ENCODE data around the gene CWF19L2. TPM values are rescaled to one million over a fixed set of nuclear protein-coding genes. Genes with fewer than 3 reads are reported as not detected.
"Not testable (repeated sequence)": the region's sequence is repeated elsewhere in the genome, so short reads cannot be mapped to it uniquely, and the experiment has no call there.

The CWF19L2 gene
- total RNA-seq = 10 to 100 TPM; 14.1 to 14.3 TPM

DNA sequence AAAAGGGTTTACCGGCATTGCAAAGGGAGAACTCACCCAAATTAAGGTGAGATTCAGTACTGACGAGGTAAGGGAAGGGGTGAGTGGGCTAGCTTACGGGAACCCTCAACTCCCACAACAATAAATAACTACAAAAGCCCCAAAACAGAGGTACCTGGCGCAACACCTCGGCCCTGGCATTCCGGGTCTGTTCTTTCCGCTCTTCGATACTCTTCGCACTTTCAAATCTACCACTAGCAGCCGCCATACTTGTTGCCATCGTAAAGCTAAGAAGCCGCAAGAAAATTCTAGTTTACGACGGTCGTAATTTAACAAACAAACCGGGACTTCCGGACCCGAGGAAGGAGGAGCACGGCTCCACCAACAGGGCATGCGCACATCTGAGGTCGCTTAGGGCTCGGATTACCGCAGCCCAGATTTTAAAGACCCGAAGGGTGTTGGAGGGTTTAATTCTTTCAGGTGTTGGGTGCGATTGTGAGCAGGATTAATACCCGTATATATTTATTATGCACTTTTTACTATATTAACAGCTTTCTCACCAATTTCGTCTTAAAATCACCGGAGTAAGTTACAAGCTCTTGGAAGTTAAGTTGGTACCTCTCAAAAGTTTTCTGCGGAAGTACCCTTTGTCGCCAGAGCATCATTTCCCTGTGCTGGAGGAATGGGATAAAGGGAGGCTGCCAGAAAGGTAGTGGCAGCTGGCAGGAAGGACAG is at the start of gene CWF19L2:
Gene CWF19L2 (minus strand): TSS at position 268 of the 714 bp plus-strand sequence. CDS start 9 bp downstream, at position 259.
- peak; percentile 99 for ATAC-seq

DNA sequence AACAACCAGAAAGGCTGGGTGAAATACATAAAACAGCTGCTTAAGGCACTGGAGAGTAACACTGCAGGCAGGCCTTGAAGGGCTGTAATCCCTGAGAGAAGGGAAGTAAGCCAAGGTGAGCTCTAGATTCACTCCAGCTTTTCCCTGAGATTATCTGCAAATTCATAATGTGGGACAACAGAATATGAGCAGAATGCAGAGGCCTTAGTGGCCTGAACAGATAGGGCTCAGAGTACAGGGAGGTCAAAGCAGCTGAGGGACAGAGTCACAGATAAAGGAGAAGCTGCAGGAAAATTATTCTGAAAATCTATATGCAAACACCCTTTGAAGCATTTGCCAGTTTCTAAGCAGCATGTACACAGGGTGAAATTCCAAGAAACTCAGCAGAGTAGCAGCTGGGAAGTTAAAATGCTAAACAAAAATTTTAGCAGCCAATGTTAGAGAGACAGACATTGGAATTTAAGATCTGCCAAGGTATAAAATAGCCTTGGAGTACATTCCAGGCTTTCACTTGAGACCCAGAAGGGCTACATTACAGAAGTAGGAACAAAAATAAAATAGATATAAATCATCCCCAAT is 48.1 kb upstream of the CWF19L2 start:
- no peaks in the 10 kb centered on the region for H3K4me1 Mint-ChIP-seq
- ChIA-PET POLR2A (no interaction called here), CTCF (no interaction called here)
- DNase-seq = no peak
- H3K4me3 Mint-ChIP-seq = no peak overlapping the region
- H3K27me3 Mint-ChIP-seq = no peaks in the 10 kb centered on the region
- H3K9me3 Mint-ChIP-seq (ENCODE audit: low read depth) = peaks cover 8% of the 10 kb centered on the region
- H3K27ac Mint-ChIP-seq = no peak overlapping the region
- intact Hi-C loops (cut with DNase I, micrococcal nuclease) = no loop called here
- no peak for ATAC-seq
- peaks cover 55% of the 10 kb centered on the region for H3K36me3 Mint-ChIP-seq (ENCODE audit: low read depth)

More for the DNA sequence above, at the start of gene CWF19L2:
- peak within 1 kb of the TSS; percentile 84 for H3K4me3 Mint-ChIP-seq
- ChIA-PET POLR2A (interaction anchor here (0.6 kb wide), 2 partner anchors 13 to 81 kb away, joined by 3 read pairs; no protein-coding TSS in a partner anchor), CTCF (interaction anchor here (0.5 to 1.2 kb wide), 2 partner anchors 70 to 105 kb away, joined by 3 to 4 read pairs; no protein-coding TSS in a partner anchor)
- H3K4me1 Mint-ChIP-seq = peaks cover 21% of the 10 kb centered on the region
- no peaks in the 10 kb centered on the region for H3K9me3 Mint-ChIP-seq (ENCODE audit: low read depth)
- DNase-seq = peak; percentile 94
- intact Hi-C loops (cut with DNase I, micrococcal nuclease) = loop anchor here (1.0 to 10.0 kb wide), 9 partner anchors 107 to 1435 kb away; partner anchors contain the start of genes ALKBH8 (in 2 of the 2), AASDHPPT (in 1 of the 2), C11orf65 (in 1 of the 2) and CUL5 (in 1 of the 2)
- no peaks in the 10 kb centered on the region for H3K27me3 Mint-ChIP-seq
- peak within 1 kb of the TSS; percentile 95 for H3K27ac Mint-ChIP-seq
- H3K36me3 Mint-ChIP-seq (ENCODE audit: low read depth) = peaks cover 2% of the 10 kb centered on the region

DNA sequence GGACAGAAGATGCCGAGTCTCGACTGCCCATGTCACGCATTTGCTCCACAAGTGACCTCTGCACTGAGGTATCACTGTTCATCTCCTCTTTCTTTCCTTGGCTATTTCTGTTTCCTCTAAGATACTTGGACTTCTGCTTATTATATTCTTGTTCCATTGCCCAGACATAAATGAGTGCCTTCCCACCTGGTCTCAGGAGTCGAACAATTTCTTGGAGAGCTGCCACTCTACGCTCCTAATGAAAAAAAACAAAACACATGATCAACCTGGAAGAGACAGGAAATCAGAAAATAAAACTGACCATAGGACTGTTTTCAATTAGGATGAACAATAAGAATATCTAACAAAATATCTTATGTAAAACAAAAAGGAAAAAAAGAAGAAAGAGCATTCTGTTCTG is 47.4 kb upstream of the CWF19L2 start:
- ChIA-PET CTCF (no interaction called here), POLR2A (no interaction called here)
- Mint-ChIP-seq H3K27me3 (no peaks in the 10 kb centered on the region), H3K27ac (no peak overlapping the region), H3K9me3 (ENCODE audit: low read depth) (peaks cover 8% of the 10 kb centered on the region), H3K36me3 (ENCODE audit: low read depth) (peaks cover 52% of the 10 kb centered on the region), H3K4me3 (no peak overlapping the region), H3K4me1 (no peaks in the 10 kb centered on the region)
- intact Hi-C loops (cut with DNase I, micrococcal nuclease) = no loop called here
- no peak for DNase-seq
- ATAC-seq = no peak

DNA sequence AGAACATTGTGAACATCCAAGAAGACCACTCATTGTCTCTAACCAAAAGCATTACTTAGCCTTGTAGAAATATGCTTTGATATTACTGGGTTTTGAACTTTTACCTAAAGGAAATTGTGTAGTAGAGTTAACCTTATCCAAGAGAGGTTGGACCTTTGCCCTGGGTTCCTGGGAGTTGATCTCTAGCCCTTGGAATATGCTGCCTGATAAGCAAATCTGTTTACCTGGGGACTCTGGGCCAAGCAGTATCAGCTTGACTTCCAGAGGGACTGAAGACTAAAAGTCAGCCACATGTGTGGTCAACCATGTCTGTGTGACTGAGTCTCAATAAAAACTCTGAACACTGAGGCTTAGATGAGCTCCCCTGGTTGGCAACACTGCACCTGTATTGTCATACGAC is 44.1 kb upstream of the CWF19L2 start:
- Mint-ChIP-seq H3K9me3 (ENCODE audit: low read depth) (peaks cover 8% of the 10 kb centered on the region), H3K4me1 (no peaks in the 10 kb centered on the region), H3K27me3 (no peaks in the 10 kb centered on the region), H3K4me3 (no peak overlapping the region), H3K36me3 (ENCODE audit: low read depth) (peaks cover 47% of the 10 kb centered on the region), H3K27ac (no peak overlapping the region)
- intact Hi-C loops (cut with DNase I, micrococcal nuclease) = no loop called here
- DNase-seq (no peak), ATAC-seq (no peak)
- CTCF ChIA-PET = no interaction called here
- POLR2A ChIA-PET = no interaction called here

DNA sequence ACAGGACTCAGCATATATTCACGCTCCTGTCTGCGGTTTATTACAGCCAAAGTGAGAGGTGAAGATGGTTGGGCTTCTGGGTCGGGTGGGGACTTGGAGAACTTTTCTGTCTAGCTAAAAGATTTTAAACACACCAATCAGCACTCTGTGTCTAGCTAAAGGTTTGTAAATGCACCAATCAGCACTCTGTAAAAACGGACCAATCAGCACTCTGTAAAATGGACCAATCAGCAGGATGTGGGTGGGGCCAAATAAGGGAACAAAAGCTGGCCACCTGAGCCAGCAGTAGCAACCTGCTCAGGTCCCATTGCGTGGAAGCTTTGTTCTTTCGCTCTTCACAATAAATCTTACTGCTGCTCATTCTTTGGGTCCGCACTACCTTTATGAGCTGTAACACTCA is 39.7 kb upstream of the CWF19L2 start:
- H3K27me3 Mint-ChIP-seq; intact Hi-C loops (cut with DNase I, micrococcal nuclease); H3K27ac Mint-ChIP-seq; H3K4me1 Mint-ChIP-seq; H3K9me3 Mint-ChIP-seq (ENCODE audit: low read depth); POLR2A ChIA-PET; DNase-seq; H3K4me3 Mint-ChIP-seq; ATAC-seq; CTCF ChIA-PET: not testable (repeated sequence)
- H3K36me3 Mint-ChIP-seq (ENCODE audit: low read depth) = peaks cover 14% of the 10 kb centered on the region

DNA sequence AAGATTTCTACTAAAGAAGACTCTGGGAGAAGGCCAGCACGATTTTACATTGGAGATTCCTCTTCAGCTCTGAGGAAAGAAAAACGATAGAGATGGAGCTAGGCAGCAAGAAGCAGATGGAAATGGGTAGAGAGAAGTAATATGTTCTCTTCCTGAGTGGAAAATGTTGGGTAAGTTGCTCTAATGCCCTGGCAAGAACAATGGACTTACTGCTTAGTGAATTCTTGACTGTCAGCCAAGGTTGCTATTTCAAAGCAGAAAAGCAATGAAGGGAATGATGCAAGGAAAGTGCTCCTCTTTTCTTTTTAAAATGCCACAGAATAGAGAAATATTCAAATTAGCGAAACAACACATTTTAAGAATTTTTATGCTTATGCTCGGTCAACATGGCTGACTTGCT is 38.4 kb upstream of the CWF19L2 start:
- DNase-seq (no peak), ATAC-seq (no peak)
- intact Hi-C loops (cut with DNase I, micrococcal nuclease) = no loop called here
- Mint-ChIP-seq H3K36me3 (ENCODE audit: low read depth) (peaks cover 3% of the 10 kb centered on the region), H3K4me1 (no peaks in the 10 kb centered on the region), H3K27me3 (no peaks in the 10 kb centered on the region), H3K9me3 (ENCODE audit: low read depth) (no peaks in the 10 kb centered on the region), H3K27ac (no peak overlapping the region), H3K4me3 (no peak overlapping the region)
- POLR2A ChIA-PET = no interaction called here
- CTCF ChIA-PET = no interaction called here

DNA sequence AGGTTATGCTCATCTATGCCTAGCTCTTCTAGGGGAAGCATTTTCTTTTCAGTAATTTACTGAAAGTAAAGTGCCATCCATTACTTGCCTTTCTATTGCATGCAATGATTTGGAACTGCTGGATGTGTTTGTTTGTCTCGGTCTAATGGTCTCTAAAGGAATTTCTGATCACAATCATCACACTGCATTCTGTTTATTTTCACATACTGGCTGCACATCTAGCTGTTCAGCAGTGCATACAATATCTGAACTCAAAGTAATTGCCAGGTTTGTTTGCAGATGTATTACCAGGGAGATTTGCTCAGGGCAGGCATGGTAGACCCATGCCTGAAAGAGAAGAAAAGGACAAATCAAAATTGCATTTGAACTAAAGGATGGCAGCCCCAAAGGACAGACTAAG is 36.4 kb upstream of the CWF19L2 start:
- Mint-ChIP-seq H3K4me3 (no peak overlapping the region), H3K36me3 (ENCODE audit: low read depth) (no peaks in the 10 kb centered on the region), H3K27me3 (no peaks in the 10 kb centered on the region), H3K4me1 (no peaks in the 10 kb centered on the region), H3K27ac (no peak overlapping the region), H3K9me3 (ENCODE audit: low read depth) (no peaks in the 10 kb centered on the region)
- ChIA-PET POLR2A (no interaction called here), CTCF (no interaction called here)
- no peak for DNase-seq
- ATAC-seq = no peak
- intact Hi-C loops (cut with DNase I, micrococcal nuclease) = no loop called here

DNA sequence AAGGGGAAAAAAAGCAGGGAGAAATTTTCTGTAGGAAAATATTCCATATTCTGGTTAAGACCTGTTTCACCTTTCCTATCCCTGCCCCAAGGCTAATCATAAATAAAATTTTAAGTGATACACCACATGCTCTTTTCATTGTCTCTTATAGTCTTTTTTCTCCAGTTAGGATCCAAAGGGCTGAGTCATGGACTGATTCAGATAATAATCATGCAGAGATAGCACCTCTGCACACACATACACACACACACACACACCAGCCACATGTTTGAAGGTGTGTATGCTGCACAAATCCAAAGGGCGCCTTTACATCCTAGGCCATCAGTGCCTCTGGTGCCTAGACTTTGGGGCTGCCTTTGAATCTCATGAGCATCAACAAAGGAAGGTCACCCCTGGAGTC is 35.5 kb upstream of the CWF19L2 start:
- DNase-seq = no peak
- H3K4me3 Mint-ChIP-seq = no peak overlapping the region
- ATAC-seq = no peak
- intact Hi-C loops (cut with DNase I, micrococcal nuclease) = no loop called here
- no peak overlapping the region for H3K27ac Mint-ChIP-seq
- H3K36me3 Mint-ChIP-seq (ENCODE audit: low read depth) = no peaks in the 10 kb centered on the region
- CTCF ChIA-PET = no interaction called here
- H3K9me3 Mint-ChIP-seq (ENCODE audit: low read depth) = no peaks in the 10 kb centered on the region
- no peaks in the 10 kb centered on the region for H3K27me3 Mint-ChIP-seq
- no peaks in the 10 kb centered on the region for H3K4me1 Mint-ChIP-seq
- POLR2A ChIA-PET = no interaction called here

DNA sequence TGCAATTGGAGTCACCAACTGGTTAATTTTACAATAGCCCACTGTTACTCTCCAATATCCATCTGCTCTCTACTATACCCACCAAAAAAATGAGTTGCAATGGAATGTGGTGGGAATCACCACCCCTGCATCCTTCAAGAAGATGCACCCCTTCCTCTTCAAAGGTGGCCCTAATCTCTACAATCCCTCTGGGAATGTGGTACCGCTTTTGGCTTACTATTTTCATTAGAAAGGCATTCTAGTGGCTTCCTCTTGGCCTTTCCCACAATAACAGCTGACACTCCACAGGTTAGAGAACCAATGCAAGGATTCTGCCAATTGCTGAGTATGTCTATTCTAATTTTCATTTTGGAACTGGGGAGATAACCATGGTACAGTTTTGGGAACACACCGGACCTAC is 33.2 kb upstream of the CWF19L2 start:
- no peaks in the 10 kb centered on the region for H3K9me3 Mint-ChIP-seq (ENCODE audit: low read depth)
- H3K27me3 Mint-ChIP-seq = peaks cover 3% of the 10 kb centered on the region
- ATAC-seq = no peak
- intact Hi-C loops (cut with DNase I, micrococcal nuclease) = no loop called here
- DNase-seq = no peak
- ChIA-PET CTCF (no interaction called here), POLR2A (interaction anchor here (0.6 kb wide), 1 partner anchor 89 kb away, joined by 3 read pairs; no protein-coding TSS in a partner anchor)
- no peaks in the 10 kb centered on the region for H3K36me3 Mint-ChIP-seq (ENCODE audit: low read depth)
- H3K4me1 Mint-ChIP-seq = no peaks in the 10 kb centered on the region
- no peak overlapping the region for H3K4me3 Mint-ChIP-seq
- H3K27ac Mint-ChIP-seq = no peak overlapping the region

DNA sequence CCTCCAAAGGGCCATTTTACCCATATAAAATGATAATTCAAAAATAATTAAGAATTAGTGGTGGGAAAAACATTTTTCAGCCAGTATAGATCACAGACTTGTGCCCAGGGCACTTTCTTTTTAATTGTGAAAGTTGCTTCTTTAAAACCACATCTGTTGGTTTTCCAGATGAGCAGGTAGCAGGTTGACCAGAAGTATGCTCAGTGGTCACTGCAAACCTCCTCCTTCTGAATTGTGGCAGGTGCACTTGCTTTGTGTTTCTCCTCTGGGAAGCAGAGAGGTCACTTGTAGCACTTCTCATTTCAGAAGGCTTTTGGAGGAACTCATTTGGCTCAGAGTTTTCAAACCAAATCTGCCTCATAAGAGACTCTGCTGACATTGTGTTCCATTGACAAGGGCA is 24.6 kb upstream of the CWF19L2 start:
- intact Hi-C loops (cut with DNase I, micrococcal nuclease) = no loop called here
- no peak overlapping the region for H3K4me3 Mint-ChIP-seq
- ChIA-PET CTCF (no interaction called here), POLR2A (no interaction called here)
- peaks cover 13% of the 10 kb centered on the region for H3K27me3 Mint-ChIP-seq
- ATAC-seq = no peak
- no peaks in the 10 kb centered on the region for H3K4me1 Mint-ChIP-seq
- no peak for DNase-seq
- no peak overlapping the region for H3K27ac Mint-ChIP-seq
- H3K9me3 Mint-ChIP-seq (ENCODE audit: low read depth) = no peaks in the 10 kb centered on the region
- no peaks in the 10 kb centered on the region for H3K36me3 Mint-ChIP-seq (ENCODE audit: low read depth)

DNA sequence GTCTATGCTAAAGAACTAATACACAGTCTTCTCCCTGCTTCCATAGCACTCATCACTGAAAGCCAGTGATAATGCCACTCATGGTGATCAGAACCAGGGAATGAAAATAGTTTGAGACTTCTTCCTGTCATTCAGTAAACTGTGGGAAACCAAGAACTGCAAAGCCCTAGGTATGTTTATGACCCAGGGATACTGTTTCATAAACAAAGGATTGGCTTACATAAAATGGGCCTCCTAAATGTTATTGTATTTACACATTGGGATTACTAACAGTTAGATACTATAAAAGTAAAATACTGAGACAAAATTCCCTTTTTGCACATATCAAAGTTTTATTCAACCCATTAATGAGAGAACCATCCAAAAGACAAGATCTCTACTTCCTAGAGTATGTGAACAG is 21.3 kb upstream of the CWF19L2 start:
- ChIA-PET POLR2A (no interaction called here), CTCF (no interaction called here)
- no peaks in the 10 kb centered on the region for H3K36me3 Mint-ChIP-seq (ENCODE audit: low read depth)
- H3K4me3 Mint-ChIP-seq = no peak overlapping the region
- peaks cover 20% of the 10 kb centered on the region for H3K27me3 Mint-ChIP-seq
- no peaks in the 10 kb centered on the region for H3K9me3 Mint-ChIP-seq (ENCODE audit: low read depth)
- DNase-seq (no peak), ATAC-seq (no peak)
- H3K4me1 Mint-ChIP-seq = no peaks in the 10 kb centered on the region
- intact Hi-C loops (cut with DNase I, micrococcal nuclease) = no loop called here
- no peak overlapping the region for H3K27ac Mint-ChIP-seq

DNA sequence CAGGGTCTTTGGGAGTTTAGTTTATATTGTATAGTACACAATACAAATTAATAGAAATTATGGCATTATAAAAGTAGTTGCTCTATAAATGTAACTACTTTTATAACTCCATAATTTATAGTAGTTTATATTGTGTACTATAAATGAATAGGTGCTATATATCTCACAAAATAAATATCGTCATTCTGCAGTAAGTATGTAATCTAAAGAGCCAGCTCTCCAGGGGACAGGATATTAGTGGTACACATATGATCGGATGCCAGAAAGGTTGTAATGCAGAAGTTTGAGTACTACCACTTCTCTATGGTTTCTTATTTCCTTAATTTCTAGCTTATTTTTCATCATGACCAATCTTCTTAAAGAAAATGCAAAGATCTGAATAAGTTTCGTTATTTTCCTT is 20.2 kb upstream of the CWF19L2 start:
- H3K27me3 Mint-ChIP-seq = peaks cover 21% of the 10 kb centered on the region
- ATAC-seq (no peak), DNase-seq (no peak)
- no peaks in the 10 kb centered on the region for H3K4me1 Mint-ChIP-seq
- H3K9me3 Mint-ChIP-seq (ENCODE audit: low read depth) = no peaks in the 10 kb centered on the region
- ChIA-PET POLR2A (no interaction called here), CTCF (interaction anchor here (1.0 kb wide), 1 partner anchor 9 kb away, joined by 3 read pairs; no protein-coding TSS in a partner anchor)
- intact Hi-C loops (cut with DNase I, micrococcal nuclease) = no loop called here
- no peak overlapping the region for H3K27ac Mint-ChIP-seq
- no peaks in the 10 kb centered on the region for H3K36me3 Mint-ChIP-seq (ENCODE audit: low read depth)
- no peak overlapping the region for H3K4me3 Mint-ChIP-seq

Data from activated CD4-positive, alpha-beta T cell treated with anti-CD3 and anti-CD28 coated beads for 36 hours (primary cell).